OCI-LY1 (cell line): ENCODE data around the gene SDC4.

Experiments used
- H2AFZ ChIP-seq: fragments of 200-600 bp; sonication (generic), shearing (Covaris generic); 2 replicates; pipeline ENCODE4 v1.6.0; 2014; ENCODE audit warnings: antibody characterized with exemption, mild to moderate bottlenecking, low read length
- H3F3A ChIP-seq: fragments of 200-600 bp; sonication (generic), shearing (Covaris generic); 2 replicates; pipeline ENCODE4 v1.6.0; 2014; ENCODE audit warnings: mild to moderate bottlenecking, antibody characterized with exemption, low read length, moderate library complexity; ENCODE audit not compliant: insufficient read depth
- H3K27ac ChIP-seq: fragments of 200-600 bp; sonication (generic); 2 replicates; pipeline ENCODE4 v1.5.1; 2014; ENCODE audit warnings: low read length, mixed run types, mild to moderate bottlenecking, low read depth; ENCODE audit not compliant: poor library complexity, severe bottlenecking
- H3K27me3 ChIP-seq: fragments of 200-600 bp; sonication (generic); 2 replicates; pipeline ENCODE4 v1.6.0; 2014; ENCODE audit warnings: antibody characterized with exemption, mild to moderate bottlenecking, low read length, moderate library complexity; ENCODE audit not compliant: insufficient read depth
- H3K36me3 ChIP-seq: fragments of 200-600 bp; sonication (generic); 2 replicates; pipeline ENCODE4 v1.6.1; 2014; ENCODE audit warnings: mild to moderate bottlenecking, antibody characterized with exemption, low read length, moderate library complexity, mixed read lengths; ENCODE audit not compliant: insufficient read depth
- H3K4me1 ChIP-seq: fragments of 200-600 bp; sonication (generic); 2 replicates; pipeline ENCODE4 v1.5.1; 2014; ENCODE audit warnings: mild to moderate bottlenecking, low read length, moderate library complexity; ENCODE audit not compliant: insufficient read depth, severe bottlenecking
- H3K4me2 ChIP-seq: fragments of 200-600 bp; sonication (generic), shearing (Covaris generic); 2 replicates; pipeline ENCODE4 v1.6.1; 2014; ENCODE audit warnings: low read length
- H3K4me3 ChIP-seq: fragments of 200-600 bp; sonication (generic); 2 replicates; pipeline ENCODE4 v1.5.1; 2014; ENCODE audit warnings: low read length, low read depth, mild to moderate bottlenecking, mixed read lengths; ENCODE audit not compliant: poor library complexity, severe bottlenecking
- H3K79me2 ChIP-seq: fragments of 200-600 bp; shearing (Covaris generic); 2 replicates; pipeline ENCODE4 v1.6.1; 2016; ENCODE audit warnings: mixed run types, low read length, mixed read lengths; ENCODE audit not compliant: insufficient read depth
- H3K9ac ChIP-seq: fragments of 200-600 bp; sonication (generic), shearing (Covaris generic); 2 replicates; pipeline ENCODE4 v1.6.1; 2014; ENCODE audit warnings: mild to moderate bottlenecking, low read length, mixed read lengths
- H3K9me2 ChIP-seq: fragments of 200-600 bp; sonication (generic), shearing (Covaris generic); 2 replicates; pipeline ENCODE4 v1.6.1; 2014; ENCODE audit warnings: low read depth, mild to moderate bottlenecking, low read length, mixed read lengths
- H3K9me3 ChIP-seq: fragments of 200-600 bp; shearing (Covaris generic); 2 replicates; pipeline ENCODE4 v1.6.1; 2014; ENCODE audit warnings: low read length, mixed read lengths
- H4K20me1 ChIP-seq: fragments of 200-600 bp; sonication (generic), shearing (Covaris generic); 2 replicates; pipeline ENCODE4 v1.6.0; 2016; ENCODE audit warnings: mild to moderate bottlenecking, low read length; ENCODE audit not compliant: insufficient read depth
- CTCF ChIP-seq: fragments of 200-600 bp; sonication (generic), shearing (Covaris generic); IDR thresholded peaks from 2 replicates; pipeline ENCODE4 v1.5.1; 2017; ENCODE audit warnings: mild to moderate bottlenecking, antibody characterized with exemption, low read length, moderate library complexity, mixed read lengths
- EZH2 ChIP-seq: fragments of 200-600 bp; sonication (generic), shearing (Covaris generic); IDR thresholded peaks from 2 replicates; pipeline ENCODE4 v1.8.0; 2017; ENCODE audit warnings: borderline replicate concordance, mixed run types, mild to moderate bottlenecking, antibody characterized with exemption, low read length, moderate library complexity, mixed read lengths

SDC4 gene

DNA sequence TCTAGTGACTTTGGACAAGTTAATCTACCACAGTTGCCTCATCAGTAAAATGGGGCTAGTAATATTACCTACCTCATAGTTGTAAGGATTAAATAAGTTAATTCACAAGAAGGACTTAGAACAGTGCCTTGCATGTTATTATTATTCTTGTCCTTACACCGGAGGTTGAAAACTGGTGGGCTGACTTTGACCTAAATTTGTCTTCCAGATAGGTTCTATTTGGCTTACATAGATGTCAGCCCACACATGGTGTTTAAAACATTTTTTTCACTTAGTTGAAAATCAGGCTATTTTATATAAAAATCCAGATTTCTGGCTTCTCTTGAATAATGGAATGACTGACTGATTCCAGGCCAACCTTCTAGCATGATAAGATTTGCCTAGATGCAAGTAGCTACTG is 18.0 kb upstream of the SDC4 start:
- H2AFZ ChIP-seq = no peak overlapping the region
- H3K36me3 ChIP-seq = peaks cover 24% of the 10 kb centered on the region
- no peaks in the 10 kb centered on the region for H3K79me2 ChIP-seq
- peaks cover 38% of the 10 kb centered on the region for H3K4me1 ChIP-seq
- TF ChIP-seq EZH2 (no peak), CTCF (no peak)
- no peak overlapping the region for H3K4me3 ChIP-seq
- H3K4me2 ChIP-seq = no peak overlapping the region
- no peaks in the 10 kb centered on the region for H3K9me3 ChIP-seq
- no peaks in the 10 kb centered on the region for H3K27me3 ChIP-seq
- H3K9me2 ChIP-seq = no peaks in the 10 kb centered on the region
- 0 out of 2 replicates have a peak, but pooled peaks cover 4% of the 10 kb centered on the region for H3F3A ChIP-seq
- H4K20me1 ChIP-seq = no peaks in the 10 kb centered on the region
- no peak overlapping the region for H3K9ac ChIP-seq
- H3K27ac ChIP-seq = no peak overlapping the region

- Histone ChIP-seq H3K79me2 (no peaks in the 10 kb centered on the region), H2AFZ (no peak overlapping the region), H3K4me2 (no peak overlapping the region), H3K4me3 (no peak overlapping the region), H3K36me3 (peaks cover 24% of the 10 kb centered on the region), H3K9me3 (no peaks in the 10 kb centered on the region), H3K27ac (no peak overlapping the region), H3K27me3 (no peaks in the 10 kb centered on the region), H3F3A (0 out of 2 replicates have a peak, but pooled peaks cover 4% of the 10 kb centered on the region), H3K9ac (no peak overlapping the region), H3K9me2 (no peaks in the 10 kb centered on the region), H3K4me1 (peaks cover 38% of the 10 kb centered on the region), H4K20me1 (no peaks in the 10 kb centered on the region)
- TF ChIP-seq CTCF = no peak
- TF ChIP-seq EZH2 = no peak
These were observed 17.3 kb upstream of the SDC4 start for GRCh38 chr20:45365444-45365970.

- H2AFZ ChIP-seq = no peak overlapping the region
- H3K27me3 ChIP-seq = no peaks in the 10 kb centered on the region
- H3K4me1 ChIP-seq = peaks cover 33% of the 10 kb centered on the region
- no peaks in the 10 kb centered on the region for H4K20me1 ChIP-seq
- TF ChIP-seq EZH2 (no peak), CTCF (no peak)
- peak overlapping the region; percentile 81 for H3K9ac ChIP-seq
- H3K36me3 ChIP-seq = peaks cover 24% of the 10 kb centered on the region
- peak overlapping the region; percentile 76 for H3K4me3 ChIP-seq
- H3K4me2 ChIP-seq = peak overlapping the region; percentile 70
- no peak overlapping the region for H3K27ac ChIP-seq
- no peaks in the 10 kb centered on the region for H3K79me2 ChIP-seq
- H3F3A ChIP-seq = 0 out of 2 replicates have a peak, but pooled peaks cover 4% of the 10 kb centered on the region
- no peaks in the 10 kb centered on the region for H3K9me2 ChIP-seq
- H3K9me3 ChIP-seq = no peaks in the 10 kb centered on the region
These were observed 15.6 kb upstream of the SDC4 start for GRCh38 chr20:45363611-45364492.
